ENCODE results near the gene RCCD1.
A peak's percentile ranks its signal among the peaks of the same experiment; 100 is the strongest.

Gene RCCD1

DNA sequence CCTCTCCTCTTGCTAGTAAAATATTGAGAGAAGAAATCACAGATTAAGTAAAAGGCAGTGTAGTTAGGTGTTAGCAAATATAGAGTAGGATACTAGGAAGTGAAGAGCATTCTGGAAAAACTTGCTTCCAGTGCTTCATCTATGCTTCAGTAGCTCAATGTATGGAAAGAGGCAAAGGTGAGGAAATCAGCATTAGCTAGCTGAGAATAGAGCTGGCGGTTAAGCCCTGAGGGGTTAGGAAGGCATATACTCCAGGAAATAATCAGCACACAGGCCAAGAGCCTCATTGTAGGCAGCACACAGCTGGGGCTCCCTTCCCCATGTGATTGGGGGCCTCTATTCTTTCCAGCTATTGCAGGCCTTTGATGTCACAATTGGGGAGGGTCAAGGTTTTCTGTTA is 13.8 kb downstream of the RCCD1 start:
- DNase-seq: no peak

DNA sequence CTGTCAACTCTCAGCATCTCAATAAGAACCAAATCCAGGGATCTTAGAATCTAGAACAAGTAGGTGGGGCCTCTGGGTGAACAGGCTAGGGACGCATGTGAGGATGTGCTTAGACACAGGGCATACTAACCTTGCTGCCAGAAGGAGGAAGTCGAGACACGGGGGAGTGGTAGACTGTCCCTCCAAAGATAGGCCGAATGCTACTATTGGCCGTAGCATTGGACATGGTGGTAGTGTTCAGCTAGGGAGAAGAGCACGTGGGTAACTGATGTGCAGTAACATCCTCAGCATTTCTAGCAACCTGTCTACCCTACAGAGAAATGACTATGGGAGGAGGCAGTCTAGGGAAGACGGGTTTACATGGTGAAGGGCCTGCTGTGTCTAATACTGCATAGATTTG is 15.6 kb downstream of the RCCD1 start:
- no peak for DNase-seq

DNA sequence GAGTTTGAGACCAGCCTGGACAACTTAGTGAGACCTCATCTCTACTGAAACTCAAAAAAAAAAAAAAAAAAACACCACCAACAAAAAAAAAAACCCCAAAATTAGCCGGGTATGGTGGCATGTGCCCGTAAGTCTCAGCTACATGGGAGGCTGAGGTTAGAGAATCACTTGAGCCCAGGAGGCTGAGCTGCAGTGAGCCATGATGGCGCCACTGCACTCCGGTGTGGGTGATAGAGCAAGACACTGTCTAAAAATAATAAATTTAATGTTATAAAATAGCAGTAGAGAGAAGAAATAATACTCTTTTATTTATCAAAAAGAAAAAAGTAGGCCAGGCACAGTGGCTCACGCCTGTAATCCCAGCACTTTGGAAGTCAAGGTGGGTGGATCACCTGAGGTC is 17.4 kb downstream of the RCCD1 start:
- no peak for DNase-seq

DNA sequence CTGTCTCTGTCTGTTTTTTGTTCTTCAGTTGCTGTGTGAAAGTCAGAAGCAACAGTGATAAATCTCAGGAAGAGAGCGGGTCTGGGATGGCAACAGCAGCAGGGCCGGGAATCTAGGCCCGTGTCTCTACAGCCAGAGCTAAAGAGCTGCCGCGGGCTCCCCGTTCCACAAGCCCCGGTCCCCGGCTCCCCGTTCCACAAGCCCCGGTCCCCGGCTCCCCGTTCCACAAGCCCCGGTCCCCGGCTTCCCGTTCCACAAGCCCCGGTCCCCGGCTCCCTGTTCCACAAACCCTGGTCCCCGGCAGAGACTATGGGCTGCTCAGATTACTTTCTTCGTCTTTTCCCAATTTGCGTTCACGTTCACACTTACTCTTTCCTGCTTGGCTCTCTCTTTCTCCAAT is 19.5 kb downstream of the RCCD1 start:
- no peak for DNase-seq

DNA sequence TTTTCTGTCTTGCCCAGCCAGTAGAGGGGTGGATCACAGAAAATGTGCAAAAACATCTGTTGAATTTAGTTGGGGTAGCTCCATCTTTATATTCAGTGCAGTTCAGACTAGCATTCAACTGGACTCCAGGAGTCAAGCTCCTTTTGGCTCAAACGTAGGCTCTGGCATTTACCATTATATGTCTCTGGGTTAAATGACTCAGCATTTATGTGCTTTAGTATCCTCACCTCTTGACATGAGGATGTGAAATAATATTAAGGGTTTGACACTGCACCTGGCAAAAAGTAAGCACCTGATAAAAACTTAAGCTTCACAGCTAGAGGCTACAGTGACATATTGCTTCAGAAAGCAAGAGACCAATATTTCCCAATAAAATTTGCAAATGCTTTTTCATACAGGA is 24.9 kb downstream of the RCCD1 start:
- no peak for DNase-seq

DNA sequence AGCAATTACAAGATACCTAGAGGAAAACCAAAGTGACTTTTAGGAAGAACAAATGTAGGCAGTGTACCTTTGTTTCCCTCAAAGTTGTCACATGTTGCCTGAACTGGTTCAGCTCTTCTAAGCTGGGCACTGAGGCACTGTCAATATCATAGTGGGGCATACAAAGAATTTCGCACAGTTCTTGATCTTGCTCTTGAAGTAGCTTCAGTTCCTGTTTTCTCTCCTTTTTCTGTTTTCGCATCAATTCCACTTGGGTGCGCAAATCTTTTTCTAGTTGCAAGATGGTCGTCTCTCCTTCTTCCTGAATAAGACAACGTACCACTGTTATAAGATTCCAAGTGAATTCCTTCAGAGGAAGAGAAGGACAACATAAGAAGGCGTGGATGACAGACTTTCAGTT is 27.0 kb downstream of the RCCD1 start:
- DNase-seq: no peak

DNA sequence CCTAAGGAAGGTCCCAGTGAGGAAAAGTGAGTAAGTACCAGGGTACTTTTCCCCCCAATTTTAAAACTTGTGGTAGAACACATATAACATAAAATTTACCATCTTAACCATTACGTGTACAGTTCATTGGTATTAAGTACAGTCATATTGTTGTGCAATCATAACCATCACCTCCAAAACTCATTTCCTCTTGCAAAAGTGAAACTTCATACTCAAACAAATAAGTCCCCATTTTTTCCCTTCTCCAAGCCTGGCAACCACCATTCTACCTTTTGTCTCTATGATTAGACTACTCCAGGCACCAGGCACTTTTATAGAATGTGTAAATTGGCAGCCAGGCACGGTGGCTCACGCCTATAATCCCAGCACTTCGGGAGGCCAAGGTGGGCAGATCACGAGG is 27.5 kb downstream of the RCCD1 start:
- no peak for DNase-seq

DNA sequence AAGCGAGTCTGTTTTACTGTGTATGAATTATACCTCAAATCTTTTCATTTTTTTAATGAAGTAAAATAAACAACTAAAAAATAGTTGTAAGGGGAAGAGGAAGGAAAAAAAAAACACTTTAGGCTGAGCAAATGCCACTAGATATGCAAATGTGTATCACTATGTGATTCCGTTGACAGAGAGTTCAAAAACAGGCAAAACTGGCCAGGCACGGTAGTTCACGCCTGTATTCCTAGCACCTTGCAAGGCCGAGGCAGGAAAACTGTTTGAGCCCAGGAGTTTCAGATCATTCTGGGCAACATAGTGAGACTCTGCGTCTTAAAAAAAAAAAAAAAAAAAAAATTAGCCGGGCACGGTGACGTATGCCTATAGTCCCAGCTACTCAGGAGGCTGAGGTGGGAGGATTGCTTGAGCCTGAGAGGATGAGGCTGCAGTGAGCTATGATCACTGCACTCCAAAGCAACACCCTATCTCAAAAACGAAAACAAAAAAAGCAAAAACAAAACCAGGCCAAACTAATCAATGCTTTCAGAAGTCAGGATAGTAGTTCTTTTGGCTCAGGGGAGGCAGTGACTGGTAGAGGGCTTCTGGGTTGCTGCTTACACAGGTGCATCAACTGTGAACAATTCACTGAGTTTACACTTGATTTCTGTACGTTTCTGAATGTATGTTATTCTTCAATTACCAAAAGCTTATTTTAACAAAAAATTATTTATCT is 32.3 kb downstream of the RCCD1 start:
- DNase-seq: no peak

DNA sequence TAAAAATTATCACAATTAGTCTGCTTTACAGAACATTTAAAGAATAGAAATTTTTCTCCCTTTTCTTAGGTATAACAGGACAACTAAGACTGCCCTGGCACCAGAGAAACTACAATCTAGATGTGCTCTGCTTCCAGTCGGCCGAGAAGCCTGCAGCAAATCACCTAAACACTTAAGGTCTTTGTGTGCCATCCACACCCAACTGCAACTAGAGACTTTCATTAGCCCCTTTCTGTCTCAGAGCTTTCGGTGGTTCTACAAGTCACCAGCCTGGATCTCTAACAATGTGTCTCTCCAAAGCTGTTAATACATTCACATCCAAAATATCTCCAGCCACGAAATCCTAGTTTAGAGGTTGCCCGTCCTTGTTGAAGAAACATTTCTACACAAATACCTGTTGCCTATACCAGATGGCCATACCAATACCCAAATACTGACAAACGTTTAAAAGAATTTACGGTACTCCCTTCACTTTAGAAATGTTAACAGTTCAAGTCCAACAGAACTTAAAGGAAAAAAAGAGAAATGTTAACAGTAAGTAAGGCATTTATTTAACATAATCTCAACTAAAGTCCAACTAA is 33.0 kb downstream of the RCCD1 start:
- no peak for DNase-seq

DNA sequence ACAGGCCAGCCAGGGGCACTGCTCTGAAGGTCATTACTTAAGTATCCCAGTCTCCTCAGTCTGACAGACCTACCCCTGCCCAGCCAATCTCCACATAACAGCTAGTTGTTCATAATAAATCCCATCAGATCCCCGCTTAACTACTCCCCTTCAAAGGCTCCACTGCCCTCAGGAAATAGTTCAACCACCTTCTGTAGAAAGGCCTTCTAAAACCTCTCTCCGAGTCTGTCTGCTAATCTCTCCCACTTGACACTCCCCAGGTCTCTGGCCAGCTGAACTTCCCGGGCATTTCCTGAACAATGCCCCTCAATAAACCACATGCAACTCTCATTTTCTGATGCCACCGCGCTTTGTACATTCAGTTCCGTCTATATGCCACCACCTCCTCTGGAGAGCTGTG is 33.6 kb downstream of the RCCD1 start:
- no peak for DNase-seq

DNA sequence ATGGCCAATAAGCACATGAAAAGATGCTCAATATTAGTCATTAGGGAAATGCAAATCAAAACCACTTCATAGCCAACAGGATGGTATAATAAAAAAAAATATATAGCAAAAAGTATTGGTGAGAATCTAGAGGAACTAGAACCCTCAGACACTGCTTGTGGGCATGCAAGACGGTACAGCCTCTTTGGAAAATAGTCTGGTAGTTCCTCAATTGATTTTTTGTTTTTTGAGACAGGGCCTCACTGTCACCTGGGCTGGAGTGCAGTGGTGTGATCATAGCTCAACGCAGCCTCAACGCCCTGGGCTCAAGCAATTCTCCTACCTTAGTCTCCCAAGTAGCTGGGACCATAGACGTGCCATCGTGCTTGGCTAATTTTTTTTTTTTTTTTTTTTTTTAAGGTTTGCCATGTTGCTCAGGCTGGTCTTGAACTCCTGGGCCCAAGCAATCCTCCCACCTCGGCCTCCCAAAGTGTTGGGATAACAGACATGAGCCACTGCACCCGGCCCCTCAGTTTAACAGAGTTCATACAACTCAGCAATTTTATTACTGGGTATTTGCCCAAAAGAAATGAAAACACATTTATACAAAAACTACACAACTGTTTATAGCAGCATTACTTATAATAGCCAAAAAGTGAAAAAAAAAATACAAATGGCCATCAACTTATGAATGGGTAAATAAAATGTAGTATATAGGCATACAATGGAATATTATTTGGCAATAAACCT is 34.5 kb downstream of the RCCD1 start:
- no peak for DNase-seq

DNA sequence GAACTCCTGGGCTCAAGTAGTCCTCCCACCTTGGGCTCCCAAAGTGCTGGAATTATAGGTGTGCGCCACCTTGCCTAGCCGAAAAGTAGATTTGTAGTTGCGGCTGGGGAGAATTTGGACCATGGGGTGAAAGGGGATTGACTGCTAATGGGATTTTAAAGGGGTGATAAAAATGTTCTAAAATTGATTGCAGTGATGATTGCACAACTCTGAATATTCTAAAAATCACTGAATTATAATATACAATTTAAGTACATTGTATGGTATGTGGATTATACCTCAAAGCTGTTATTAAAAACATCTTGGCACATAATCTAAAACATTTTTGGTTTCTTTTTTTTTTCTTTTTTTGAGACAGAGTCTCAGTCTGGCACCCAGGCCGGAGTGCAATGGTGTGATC is 35.8 kb downstream of the RCCD1 start:
- DNase-seq: no peak

DNA sequence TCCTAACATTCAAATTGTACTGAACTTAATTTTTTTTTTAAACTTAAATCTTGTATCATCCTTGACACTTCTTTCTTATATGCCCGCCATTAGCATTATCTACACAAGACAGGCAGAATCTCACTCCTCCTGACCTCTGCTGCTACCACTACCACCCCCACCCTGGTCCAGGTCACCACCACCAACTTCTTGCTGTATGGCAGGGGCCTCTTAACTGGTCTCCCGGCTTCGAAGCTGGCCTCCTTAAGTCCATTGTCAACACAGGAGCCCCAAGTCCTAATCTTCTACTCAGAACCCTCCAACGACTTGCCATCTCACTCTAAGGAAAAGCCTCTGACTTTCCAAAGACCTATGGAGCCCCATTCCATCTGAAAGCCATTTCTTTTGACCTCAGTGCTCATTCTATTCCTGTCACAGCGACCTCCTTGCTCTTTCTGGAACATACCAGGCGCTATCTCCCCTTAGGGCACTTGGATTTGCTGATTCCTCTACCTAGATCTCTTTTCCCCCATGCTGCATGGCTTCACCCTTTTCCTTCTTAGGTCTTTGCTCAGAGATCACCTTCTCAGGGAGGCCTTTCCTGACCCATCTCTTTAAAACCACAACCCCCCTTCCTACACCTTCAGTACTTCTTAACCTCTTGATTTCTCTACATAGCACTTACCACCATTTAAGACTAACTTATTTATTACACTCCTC is 37.1 kb downstream of the RCCD1 start:
- DNase-seq: no peak

DNA sequence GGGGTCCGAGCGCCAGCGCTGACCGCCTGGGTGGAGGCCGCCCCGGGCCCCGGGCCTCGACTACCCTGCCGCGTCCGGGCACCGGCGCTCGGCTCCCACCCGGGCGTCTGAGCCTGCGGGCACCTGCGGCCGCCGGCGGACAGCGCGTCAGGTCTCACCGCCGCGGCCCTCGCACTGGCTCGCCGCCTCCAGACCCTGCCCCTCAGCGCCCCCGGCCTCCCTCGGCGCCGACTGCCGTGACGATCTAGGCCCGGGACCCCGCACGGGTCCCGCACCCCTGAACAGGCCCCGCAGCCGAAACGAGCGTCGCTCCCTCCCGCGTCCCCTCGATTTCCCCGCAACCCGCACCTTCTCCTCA is 39.4 kb downstream of the RCCD1 start:
- no peak for DNase-seq

DNA sequence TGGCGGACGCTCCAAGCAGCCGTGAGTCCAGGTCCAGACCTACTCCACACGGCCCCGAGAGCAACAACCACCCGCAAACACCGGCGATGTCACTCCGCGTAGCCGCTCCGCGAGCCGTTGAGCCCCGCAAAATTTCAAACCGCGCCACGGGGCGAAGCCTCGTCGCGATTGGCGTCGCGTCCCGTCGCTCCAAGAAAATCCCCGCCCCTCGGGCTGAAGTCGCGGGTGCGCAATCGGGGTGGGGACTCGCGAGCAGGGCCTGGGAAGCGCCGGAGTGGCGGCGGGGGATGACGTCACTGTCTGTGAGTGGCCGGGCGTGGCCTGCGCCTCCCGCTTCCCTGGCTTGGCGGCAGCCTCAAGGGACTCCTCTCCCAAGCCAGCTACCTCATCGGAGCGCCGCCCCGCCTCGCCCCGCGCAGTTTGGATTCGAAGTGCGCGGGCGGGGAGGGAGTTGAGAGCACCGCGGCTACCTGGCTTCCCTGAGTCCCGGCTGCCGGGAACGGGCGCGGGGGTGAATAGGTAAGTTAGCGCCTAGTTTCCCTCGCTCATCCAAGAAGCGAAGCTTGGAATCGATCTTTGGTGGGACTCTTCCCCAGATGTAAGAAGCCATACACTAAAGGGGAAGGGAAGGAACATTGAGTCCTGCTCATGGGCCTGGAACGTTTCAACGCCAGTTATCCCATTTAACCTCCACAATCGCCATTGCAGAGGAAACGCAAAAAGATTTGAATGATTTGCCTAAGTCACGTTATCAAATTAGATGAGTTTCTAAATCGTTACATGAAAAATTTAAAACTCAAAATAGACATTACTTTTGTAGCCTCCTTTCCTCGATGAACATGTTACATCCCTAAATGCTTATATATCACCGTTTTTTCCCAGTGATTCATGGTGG is 40.0 kb downstream of the RCCD1 start, which contains the start of gene PRC1:
TSS of gene PRC1 (minus strand) at position 119 of the 895 bp plus-strand sequence. CDS start at position 1, 118 bp downstream.
- DNase-seq: peak; percentile 99

DNA sequence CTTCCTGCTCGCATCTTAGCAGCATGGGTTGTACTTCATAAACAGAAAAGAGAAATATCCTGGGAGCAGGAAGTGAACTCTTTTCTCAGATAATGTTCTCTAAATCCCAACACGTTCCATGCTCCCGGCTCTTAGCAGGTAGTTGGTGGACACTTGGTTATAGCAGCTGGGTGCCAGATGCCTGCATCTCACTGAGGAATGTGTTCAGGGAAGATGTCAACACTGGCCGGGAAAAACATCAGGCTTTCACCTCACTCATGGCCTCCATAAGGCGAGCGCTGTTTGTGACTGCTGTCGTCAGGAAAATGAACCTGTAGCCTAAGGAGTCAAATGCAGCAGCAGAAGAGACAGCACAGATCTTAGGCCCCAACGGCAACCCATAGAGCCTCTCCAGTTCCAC is 44.1 kb downstream of the RCCD1 start:
- no peak for DNase-seq

DNA sequence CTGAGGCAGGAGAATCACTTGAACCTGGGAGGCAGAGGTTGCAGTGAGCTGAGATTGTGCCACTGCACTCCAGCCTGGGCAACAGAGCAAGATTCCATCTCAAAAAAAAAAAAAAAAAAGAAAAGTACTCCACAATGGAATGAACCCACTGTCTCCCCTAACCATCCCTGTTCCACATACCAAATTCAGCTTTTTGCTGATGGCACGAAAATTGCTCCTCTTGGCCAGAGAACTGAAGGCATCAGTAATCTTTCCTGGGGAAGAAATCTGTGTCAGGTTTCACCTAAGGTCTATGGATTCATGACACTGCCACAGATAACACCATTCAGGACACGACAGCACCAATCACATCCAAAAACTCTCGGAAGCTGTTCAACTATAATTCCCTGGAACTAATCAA is 46.5 kb downstream of the RCCD1 start:
- no peak for DNase-seq

DNA sequence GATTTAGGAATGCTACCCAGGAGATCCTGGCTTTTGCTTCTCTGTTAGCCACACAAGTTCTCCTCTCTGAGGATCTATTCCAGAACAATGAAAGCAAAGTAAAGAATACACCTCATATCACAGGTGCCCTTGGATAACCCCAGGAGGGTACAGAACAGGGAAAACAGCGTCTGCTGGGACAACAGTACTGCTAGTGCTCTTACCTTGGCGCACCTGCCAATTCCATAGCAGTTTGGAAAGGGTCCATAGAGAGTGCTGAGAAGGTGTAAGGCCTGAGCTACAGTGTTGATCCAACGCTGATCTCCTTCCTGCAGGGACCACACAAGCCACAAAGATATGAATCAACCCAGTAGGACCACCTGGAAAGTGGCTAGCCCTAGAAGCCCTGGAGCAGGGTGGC is 52.6 kb downstream of the RCCD1 start:
- DNase-seq: no peak

Measured in eye (tissue), 1 donor.